H1 (cell line): ENCODE measurements around the gene DYNC2H1. TPM values are rescaled to one million over a fixed set of nuclear protein-coding genes. Genes with fewer than 3 reads are reported as not detected.

Experiments used
- CTCF ChIA-PET: fragments of 300-600 bp; sonication (Branson Sonifier 250); formaldehyde crosslinking; loops from one replicate; lab custom pipeline; 2021; ENCODE audit not compliant: partially characterized antibody; lab: Charles Lee
- POLR2A ChIA-PET: fragments of 300-600 bp; sonication (Branson Sonifier 250); formaldehyde crosslinking; loops from one replicate; lab custom pipeline; 2021; ENCODE audit warnings: inconsistent platforms; ENCODE audit not compliant: partially characterized antibody; lab: Charles Lee
- DNase-seq, 2 experiments: peaks; one replicate each; pipeline versions ENCODE4 v3.0.0 to v3.0.0-alpha.2; 2010 to 2022; ENCODE audit warnings: low spot score in 2 of 2, low read depth in 1 of 2, mixed read lengths in 1 of 2
- FAIRE-seq: peaks from 2 replicates; lab custom pipeline; 2011; peaks lifted over from hg19 to GRCh38; lab: Jason Lieb, UNC
- H2AFZ ChIP-seq: 2 replicates; pipeline ENCODE4 v1.8.1; 2012; ENCODE audit warnings: low read length, inconsistent platforms
- H2AK5ac ChIP-seq: 2 replicates; pipeline ENCODE4 v1.6.1; 2013; ENCODE audit warnings: low read depth, low read length
- H2BK120ac ChIP-seq: replicated peaks from 2 replicates; pipeline ENCODE3; 2013; ENCODE audit warnings: low read depth, low read length, inconsistent platforms
- H2BK12ac ChIP-seq: 2 replicates; pipeline ENCODE4 v1.6.1; 2013; ENCODE audit warnings: low read depth, low read length
- H2BK15ac ChIP-seq: 2 replicates; pipeline ENCODE4 v1.6.1; 2013; ENCODE audit warnings: low read length
- H2BK20ac ChIP-seq: 2 replicates; pipeline ENCODE4 v1.6.1; 2013; ENCODE audit warnings: low read length
- H2BK5ac ChIP-seq: 2 replicates; pipeline ENCODE4 v1.6.1; 2013; ENCODE audit warnings: low read depth, low read length
- H3K14ac ChIP-seq: 2 replicates; pipeline ENCODE4 v1.6.1; 2013; ENCODE audit warnings: inconsistent platforms; ENCODE audit not compliant: insufficient read length
- H3K18ac ChIP-seq: 2 replicates; pipeline ENCODE4 v1.6.1; 2013; ENCODE audit warnings: low read length; ENCODE audit errors: extremely low read depth
- H3K23ac ChIP-seq: 2 replicates; pipeline ENCODE4 v1.6.1; 2013; ENCODE audit warnings: inconsistent platforms; ENCODE audit not compliant: insufficient read length
- H3K23me2 ChIP-seq: 2 replicates; pipeline ENCODE4 v1.6.1; 2013; ENCODE audit warnings: low read depth, low read length
- H3K27ac ChIP-seq: 2 replicates; pipeline ENCODE4 v1.6.1; 2011; ENCODE audit warnings: low read depth, low read length, inconsistent platforms
- H3K27me3 ChIP-seq, 4 experiments: replicated peaks in 1 of 4; 1 replicate in 1 of 4; 2 replicates in 3 of 4; pipeline versions ENCODE4 v1.6.1 to v1.8.1; 2011 to 2013; ENCODE audit warnings: low read length in 3 of 4, mild to moderate bottlenecking in 3 of 4, inconsistent platforms in 2 of 4, mixed read lengths in 2 of 4, moderate library complexity in 1 of 4; ENCODE audit not compliant: control insufficient read depth in 3 of 4, insufficient read depth in 3 of 4; ENCODE audit errors: extremely low read depth in 1 of 4
- H3K36me3 ChIP-seq, 4 experiments: 2 replicates each; pipeline versions ENCODE4 v1.6.1 to v1.8.1; 2011 to 2013; ENCODE audit warnings: mild to moderate bottlenecking in 4 of 4, low read length in 3 of 4, moderate library complexity in 2 of 4, control low read depth in 1 of 4, inconsistent platforms in 1 of 4; ENCODE audit not compliant: insufficient read depth in 4 of 4, control insufficient read depth in 2 of 4
- H3K4ac ChIP-seq: replicated peaks from 2 replicates; pipeline ENCODE3; 2013; ENCODE audit warnings: low read length, low read depth, mixed read lengths, inconsistent platforms; ENCODE audit not compliant: insufficient read length
- H3K4me1 ChIP-seq, 4 experiments: replicated peaks in 1 of 4; 1 replicate in 1 of 4; 2 replicates in 3 of 4; pipeline versions ENCODE4 v1.6.1 to v1.8.1; 2011 to 2013; ENCODE audit warnings: low read length in 3 of 4, inconsistent platforms in 2 of 4, mixed read lengths in 1 of 4; ENCODE audit not compliant: insufficient read depth in 4 of 4, control insufficient read depth in 3 of 4
- H3K4me2 ChIP-seq, 2 experiments: 2 replicates each; pipeline versions ENCODE4 v1.6.1 to v1.8.1; 2011 to 2013; ENCODE audit warnings: low read depth in 2 of 2, low read length in 2 of 2, control low read depth in 1 of 2, inconsistent platforms in 1 of 2, mild to moderate bottlenecking in 1 of 2; ENCODE audit not compliant: insufficient read depth in 1 of 2
- H3K4me3 ChIP-seq, 4 experiments: fragments of 200-600, 300-600 bp in 1 of 4; sonication (generic), shearing (Covaris generic), sonication (Bioruptor Twin) in 1 of 4; 2 replicates each; pipeline versions ENCODE4 v1.5.1 to v1.8.1; 2011 to 2016; ENCODE audit warnings: low read length in 4 of 4, low read depth in 3 of 4, control low read depth in 2 of 4, inconsistent platforms in 2 of 4, mild to moderate bottlenecking in 2 of 4, mixed read lengths in 1 of 4, moderate library complexity in 1 of 4; ENCODE audit not compliant: insufficient read depth in 2 of 4; ENCODE audit errors: extremely low read depth in 1 of 4
- H3K56ac ChIP-seq: replicated peaks from 2 replicates; pipeline ENCODE3; 2013; ENCODE audit warnings: low read depth, mild to moderate bottlenecking, mixed read lengths, low read length, inconsistent platforms; ENCODE audit not compliant: insufficient read length
- H3K79me1 ChIP-seq: 2 replicates; pipeline ENCODE4 v1.6.1; 2013; ENCODE audit warnings: low read depth, low read length, control low read depth
- H3K79me2 ChIP-seq, 2 experiments: 2 replicates each; pipeline versions ENCODE4 v1.6.1 to v1.8.1; 2012 to 2013; ENCODE audit warnings: low read length in 2 of 2, mild to moderate bottlenecking in 2 of 2, inconsistent platforms in 1 of 2; ENCODE audit not compliant: insufficient read depth in 2 of 2, control insufficient read depth in 1 of 2
- H3K9ac ChIP-seq, 4 experiments: replicated peaks in 1 of 4; 1 replicate in 1 of 4; 2 replicates in 3 of 4; pipeline versions ENCODE4 v1.6.1 to v1.8.1; 2011 to 2013; ENCODE audit warnings: low read depth in 3 of 4, low read length in 3 of 4, control low read depth in 2 of 4, mild to moderate bottlenecking in 2 of 4, moderate library complexity in 2 of 4, inconsistent platforms in 1 of 4; ENCODE audit errors: extremely low read depth in 1 of 4
- H3K9me3 ChIP-seq, 2 experiments: 2 replicates each; pipeline versions ENCODE4 v1.6.1 to v1.8.1; 2012 to 2013; ENCODE audit warnings: mild to moderate bottlenecking in 2 of 2, moderate library complexity in 2 of 2, control low read depth in 1 of 2, inconsistent platforms in 1 of 2, low read depth in 1 of 2, low read length in 1 of 2, mixed read lengths in 1 of 2; ENCODE audit not compliant: insufficient read depth in 2 of 2
- H4K20me1 ChIP-seq, 2 experiments: replicated peaks in 1 of 2; 2 replicates each; pipeline versions ENCODE3 to v1.8.1; 2011 to 2013; ENCODE audit warnings: inconsistent platforms in 2 of 2, low read length in 2 of 2, mild to moderate bottlenecking in 1 of 2; ENCODE audit not compliant: insufficient read depth in 2 of 2, control insufficient read depth in 1 of 2
- H4K5ac ChIP-seq: 2 replicates; pipeline ENCODE4 v1.6.1; 2013; ENCODE audit warnings: low read length, low read depth, mixed read lengths, inconsistent platforms; ENCODE audit not compliant: insufficient read length
- H4K8ac ChIP-seq: 2 replicates; pipeline ENCODE4 v1.8.0; 2013; ENCODE audit warnings: mild to moderate bottlenecking, moderate library complexity, low read length, inconsistent platforms; ENCODE audit not compliant: insufficient read depth; ENCODE audit errors: extremely low read depth
- H4K91ac ChIP-seq: replicated peaks from 2 replicates; pipeline ENCODE3; 2013; ENCODE audit warnings: low read length, mixed read lengths, inconsistent platforms; ENCODE audit not compliant: insufficient read length
- BRCA1 ChIP-seq: IDR thresholded peaks from 2 replicates; pipeline ENCODE4 v1.6.1; 2012; ENCODE audit warnings: low read depth, low read length, improper control_type of control experiment
- CBX8 ChIP-seq: fragments of 300-800, 300-1000 bp; sonication (generic); IDR thresholded peaks from 2 replicates; pipeline ENCODE4 v1.7.1; 2016; ENCODE audit warnings: low read depth, low read length, borderline replicate concordance
- CHD1 ChIP-seq: IDR thresholded peaks from 2 replicates; pipeline ENCODE4 v1.6.1; 2012; ENCODE audit warnings: low read depth, low read length, improper control_type of control experiment
- EGR1 ChIP-seq: IDR thresholded peaks from 2 replicates; pipeline ENCODE4 v1.6.1; 2011; ENCODE audit warnings: low read depth, low read length, borderline replicate concordance
- EZH2 ChIP-seq: fragments of 200-600 bp; sonication (generic); IDR thresholded peaks from 2 replicates; pipeline ENCODE4 v1.7.1; 2012; ENCODE audit warnings: low read depth, mild to moderate bottlenecking, moderate library complexity, low read length, inconsistent platforms; ENCODE audit not compliant: severe bottlenecking
- HDAC6 ChIP-seq: IDR thresholded peaks from one replicate; pipeline ENCODE4 v1.7.1; 2012; ENCODE audit warnings: low read depth, mild to moderate bottlenecking, inconsistent platforms, low read length, moderate library complexity
- KDM5A ChIP-seq: fragments of 200-600 bp; IDR thresholded peaks from 2 replicates; pipeline ENCODE4 v1.7.1; 2012; ENCODE audit warnings: mild to moderate bottlenecking, low read length, inconsistent platforms, mixed read lengths
- MAFK ChIP-seq: IDR thresholded peaks from 2 replicates; pipeline ENCODE4 v1.6.1; 2012; ENCODE audit warnings: low read depth, mild to moderate bottlenecking, improper control_type of control experiment, low read length
- NANOG ChIP-seq: IDR thresholded peaks from 2 replicates; pipeline ENCODE4 v1.6.1; 2011; ENCODE audit warnings: low read length, low read depth, mild to moderate bottlenecking, inconsistent platforms; ENCODE audit not compliant: insufficient read depth, poor library complexity, severe bottlenecking
- NRF1 ChIP-seq: IDR thresholded peaks from 2 replicates; pipeline ENCODE4 v1.6.1; 2011; ENCODE audit warnings: mild to moderate bottlenecking, low read depth, low read length, improper control_type of control experiment
- RFX5 ChIP-seq: IDR thresholded peaks from 2 replicates; pipeline ENCODE4 v1.6.1; 2011; ENCODE audit warnings: low read depth, low read length, improper control_type of control experiment, borderline replicate concordance
- RXRA ChIP-seq: IDR thresholded peaks from 2 replicates; pipeline ENCODE4 v1.6.1; 2011; ENCODE audit warnings: low read depth, mild to moderate bottlenecking, low read length, moderate library complexity; ENCODE audit not compliant: insufficient read depth
- SAP30 ChIP-seq: fragments of 300-600 bp; sonication (generic); IDR thresholded peaks from 2 replicates; pipeline ENCODE4 v1.7.1; 2012; ENCODE audit warnings: low read length, moderate library complexity, mild to moderate bottlenecking, inconsistent platforms; ENCODE audit not compliant: insufficient read depth, insufficient replicate concordance
- SP2 ChIP-seq: IDR thresholded peaks from 2 replicates; pipeline ENCODE4 v1.6.1; 2012; ENCODE audit warnings: mild to moderate bottlenecking, low read length, inconsistent platforms
- polyA plus RNA-seq, 7 experiments: library from polyadenylated mRNA; depleted of rRNA in 3 of 7; stranded (reverse) in 5 of 7; unstranded in 2 of 7; fragments of >200 nt in 5 of 7; fragments of 200-250 nt in 2 of 7; gene quantifications; 1 replicate in 5 of 7; 2 replicates in 1 of 7; 4 replicates in 1 of 7; pipeline versions ENCODE4 v1.2.1 to v1.2.3, GENCODE V29; 2011 to 2013; ENCODE audit warnings: missing spikeins in 2 of 7, mixed read lengths in 2 of 7
- total RNA-seq: library from RNA; stranded (reverse); fragmentation: NEBNext Ultra II Directional; extraction: Animal tissue kit (Norgen Biotek cat#: 25700); gene quantifications from 2 replicates; pipeline ENCODE4 v1.2.1, GENCODE V29; 2021

The DYNC2H1 gene
- total and polyA plus RNA-seq, 2 of the 8 experiments (the other 6 are each of a cell fraction or from before 2014, with no cell fraction given): 6.2 to 12.0 TPM

- no peak overlapping the region for H3K27ac ChIP-seq
- H2BK5ac ChIP-seq: no peak overlapping the region
- no peak overlapping the region for H2BK12ac ChIP-seq
- no peak overlapping the region for H2AK5ac ChIP-seq
- H2BK20ac ChIP-seq: no peak overlapping the region
- H3K23me2 ChIP-seq: no peaks in the 10 kb centered on the region
- no peak overlapping the region for H4K5ac ChIP-seq
- POLR2A ChIA-PET: no interaction called here
- H3K14ac ChIP-seq: no peak overlapping the region
- H2BK120ac ChIP-seq: no peak overlapping the region
- CTCF ChIA-PET: no interaction called here
- H3K18ac ChIP-seq: no peak overlapping the region
- H3K9me3 ChIP-seq: no peaks in the 10 kb centered on the region
- no peak for TF ChIP-seq CHD1
- TF ChIP-seq KDM5A: no peak
- TF ChIP-seq CBX8: no peak
- no peak for TF ChIP-seq NRF1
- TF ChIP-seq RFX5: no peak
- no peak for TF ChIP-seq HDAC6
- TF ChIP-seq RXRA: no peak
- no peak for TF ChIP-seq EZH2
- TF ChIP-seq BRCA1: no peak
- no peak for TF ChIP-seq SAP30
- no peak for TF ChIP-seq NANOG
- TF ChIP-seq SP2: no peak
- no peak for TF ChIP-seq MAFK
- no peak for TF ChIP-seq EGR1
- TF ChIP-seq, all 59 proteins: peak for 0
- no peak overlapping the region for H4K91ac ChIP-seq
- H3K4ac ChIP-seq: no peak overlapping the region
- H3K23ac ChIP-seq: no peak overlapping the region
- H3K79me2 ChIP-seq: no peaks in the 10 kb centered on the region
- H2BK15ac ChIP-seq: no peak overlapping the region
- no peak overlapping the region for H3K4me2 ChIP-seq
- no peak for DNase-seq
- H4K20me1 ChIP-seq: no peaks in the 10 kb centered on the region
- no peaks in the 10 kb centered on the region for H3K4me1 ChIP-seq
- no peak overlapping the region for H3K56ac ChIP-seq
- no peaks in the 10 kb centered on the region for H3K36me3 ChIP-seq
- H3K27me3 ChIP-seq: no peaks in the 10 kb centered on the region
- no peak overlapping the region for H2AFZ ChIP-seq
- H4K8ac ChIP-seq: no peak overlapping the region
- H3K9ac ChIP-seq: no peak overlapping the region
- FAIRE-seq: no peak
- H3K79me1 ChIP-seq: no peaks in the 10 kb centered on the region
- H3K4me3 ChIP-seq: no peak overlapping the region
These were observed 275.4 kb downstream of the DYNC2H1 start for GRCh38 chr11:103384652-103385051.
